Fibroblast of lung (primary cell): ENCODE results near the gene KRT74.

Source experiments
- CTCF ChIP-seq, 2 donors: IDR thresholded peaks in 1 of 2; conservative IDR thresholded peaks in 1 of 2; 1 replicate in 1 of 2; 2 replicates in 1 of 2; pipeline ENCODE4 v1.5.1; 2011 to 2012; ENCODE audit warnings: low read length in 2 of 2, control low read depth in 1 of 2, inconsistent platforms in 1 of 2, low read depth in 1 of 2, mild to moderate bottlenecking in 1 of 2
- EZH2 ChIP-seq: IDR thresholded peaks from 2 replicates; pipeline ENCODE4 v1.5.1; 2012; ENCODE audit warnings: low read length, control low read depth, mild to moderate bottlenecking; ENCODE audit errors: missing control alignments

- no peak for TF ChIP-seq CTCF (conservative IDR thresholded peaks at IDR 0.05 in 1 of 2, IDR thresholded peaks at IDR 0.05 in 1 of 2; ENCODE audit: low read depth in 1 of 2, low read length in 2 of 2)
- no peak for TF ChIP-seq EZH2
Observed at GRCh38 chr12:52579468-52580465, 6.1 kb upstream of the KRT74 start.
